NCI-H774 (cell line): ENCODE data around the gene NCKAP1.
"Not testable (repeated sequence)": the region's sequence is repeated elsewhere in the genome, so short reads cannot be mapped to it uniquely, and the experiment has no call there.

Source experiments
- DNase-seq: peaks from one replicate; lab custom pipeline; 2025; lab: John Stamatoyannopoulos, UW

Gene NCKAP1

GRCh38 chr2:183035954-183036669, 2.1 kb downstream of the NCKAP1 start:
- DNase-seq, result no peak

- no peak for DNase-seq
Observed at GRCh38 chr2:183035298-183035953, 2.8 kb downstream of the NCKAP1 start.

GRCh38 chr2:183034806-183035205, 3.5 kb downstream of the NCKAP1 start:
- no peak for DNase-seq

GRCh38 chr2:183033951-183034350, 4.3 kb downstream of the NCKAP1 start:
- DNase-seq, result no peak

- DNase-seq, result no peak
Observed at GRCh38 chr2:183031911-183032794, 6.1 kb downstream of the NCKAP1 start.

GRCh38 chr2:183029219-183029618, 9.0 kb downstream of the NCKAP1 start:
- no peak for DNase-seq

- DNase-seq, result no peak
Observed at GRCh38 chr2:183028108-183028507, 10.1 kb downstream of the NCKAP1 start.

GRCh38 chr2:183027443-183027842, 10.8 kb downstream of the NCKAP1 start:
- DNase-seq, result no peak

- DNase-seq, result no peak
Observed at GRCh38 chr2:183026424-183026823, 11.8 kb downstream of the NCKAP1 start.

- no peak for DNase-seq
Observed at GRCh38 chr2:183025993-183026392, 12.3 kb downstream of the NCKAP1 start.

GRCh38 chr2:183024339-183025095, 13.7 kb downstream of the NCKAP1 start:
- no peak for DNase-seq

- DNase-seq, result no peak
Observed at GRCh38 chr2:183022711-183023110, 15.5 kb downstream of the NCKAP1 start.

GRCh38 chr2:183021613-183022012, 16.6 kb downstream of the NCKAP1 start:
- no peak for DNase-seq

- DNase-seq, result no peak
Observed at GRCh38 chr2:183019718-183020442, 18.4 kb downstream of the NCKAP1 start.

- not testable (repeated sequence) for DNase-seq
Observed at GRCh38 chr2:183017845-183018244, 20.4 kb downstream of the NCKAP1 start.

- no peak for DNase-seq
Observed at GRCh38 chr2:183014005-183014404, 24.3 kb downstream of the NCKAP1 start.

- no peak for DNase-seq
Observed at GRCh38 chr2:183011743-183012142, 26.5 kb downstream of the NCKAP1 start.

- DNase-seq, result no peak
Observed at GRCh38 chr2:183010112-183010511, 28.1 kb downstream of the NCKAP1 start.

GRCh38 chr2:183009249-183009899, 28.9 kb downstream of the NCKAP1 start:
- DNase-seq, result no peak

GRCh38 chr2:183001948-183002347, 36.3 kb downstream of the NCKAP1 start:
- no peak for DNase-seq

GRCh38 chr2:183000846-183001245, 37.4 kb downstream of the NCKAP1 start:
- no peak for DNase-seq
